A549 (cell line): ENCODE data around the gene SPSB1. TPM values are rescaled to one million over a fixed set of nuclear protein-coding genes. Genes with fewer than 3 reads are reported as not detected.

Source experiments
- ATAC-seq, 2 experiments: fragments of 200-7000 bp in 1 of 2; fragments of >200 bp in 1 of 2; cut with Nextera tagmentation in 1 of 2; cut with Tn5 transposase in 1 of 2; 3 replicates each; pipeline versions ENCODE4 v1.8.0 to v1.9.1; 2018 to 2020; ENCODE audit warnings: mild to moderate bottlenecking in 1 of 2, moderate library complexity in 1 of 2
- CTCF ChIA-PET: fragments of 300-600 bp; sonication (Branson Sonifier 250); formaldehyde crosslinking; extraction: SDS; loops from one replicate; lab custom pipeline; 2021; ENCODE audit warnings: antibody characterized with exemption, inconsistent platforms; lab: Yijun Ruan, JAX
- POLR2A ChIA-PET: fragments of 350-600 bp; formaldehyde crosslinking; extraction: SDS; loops from one replicate; lab custom pipeline; 2021; ENCODE audit warnings: antibody characterized with exemption, inconsistent platforms; lab: Yijun Ruan, JAX
- DNase-seq, 2 experiments: peaks; one replicate each; pipeline versions ENCODE4 v3.0.0 to v3.0.0-alpha.2; 2011 to 2016; ENCODE audit warnings: low read depth in 1 of 2, low spot score in 1 of 2
- FAIRE-seq: peaks from 2 replicates; lab custom pipeline; 2011; peaks lifted over from hg19 to GRCh38; lab: Jason Lieb, UNC
- H3K27ac ChIP-seq, 2 experiments: fragments of >200 bp; sonication (Bioruptor Twin); formaldehyde crosslinking; 3 replicates each; pipeline ENCODE4 v1.5.1; 2016 to 2017
- H3K4me1 ChIP-seq: fragments of >200 bp; sonication (Bioruptor Twin); formaldehyde crosslinking; 3 replicates; pipeline ENCODE4 v1.6.1; 2016
- H3K4me2 ChIP-seq: fragments of >200 bp; sonication (Bioruptor Twin); formaldehyde crosslinking; 3 replicates; pipeline ENCODE4 v1.6.1; 2016
- H3K4me3 ChIP-seq: fragments of >200 bp; sonication (Bioruptor Twin); formaldehyde crosslinking; 3 replicates; pipeline ENCODE4 v1.5.1; 2016
- H3K9me3 ChIP-seq: fragments of >200 bp; sonication (Bioruptor Twin); formaldehyde crosslinking; 3 replicates; pipeline ENCODE4 v1.6.1; 2016
- ATOH8 ChIP-seq: fragments of 250-450 bp; sonication (Bioruptor Pico); IDR thresholded peaks from 2 replicates; pipeline ENCODE4 v1.5.0; 2020; ENCODE audit warnings: low read depth, mild to moderate bottlenecking, moderate library complexity
- BHLHE40 ChIP-seq: IDR thresholded peaks from 2 replicates; pipeline ENCODE4 v1.6.1; 2012; ENCODE audit warnings: low read depth, low read length, inconsistent platforms
- CEBPB ChIP-seq, 2 experiments: fragments of >200 bp in 1 of 2; sonication (Bioruptor Twin) in 1 of 2; formaldehyde crosslinking in 1 of 2; IDR thresholded peaks; 2 replicates each; pipeline ENCODE4 v1.6.1; 2012 to 2016
- CTCF ChIP-seq: fragments of >200 bp; sonication (Bioruptor Twin); formaldehyde crosslinking; IDR thresholded peaks from 3 replicates; pipeline ENCODE4 v1.5.1; 2016
- EHF ChIP-seq: fragments of 250-450 bp; sonication (Bioruptor Pico); IDR thresholded peaks from 2 replicates; pipeline ENCODE4 v1.5.0; 2020; ENCODE audit warnings: mild to moderate bottlenecking
- EP300 ChIP-seq, 2 experiments: fragments of >200 bp; sonication (Bioruptor Twin); formaldehyde crosslinking; IDR thresholded peaks; 2 replicates in 1 of 2; 3 replicates in 1 of 2; pipeline ENCODE4 v1.6.1; 2016 to 2017
- FOSL2 ChIP-seq, 2 experiments: fragments of 450-650 bp in 1 of 2; fragments of >200 bp in 1 of 2; sonication (Bioruptor Twin) in 1 of 2; formaldehyde crosslinking; IDR thresholded peaks; 2 replicates each; pipeline versions ENCODE4 v1.5.0 to v1.6.1; 2016 to 2020; ENCODE audit warnings: mild to moderate bottlenecking in 1 of 2, moderate library complexity in 1 of 2
- FOXS1 ChIP-seq: fragments of 250-450 bp; sonication (Bioruptor Pico); IDR thresholded peaks from 2 replicates; pipeline ENCODE4 v1.5.0; 2020; ENCODE audit warnings: mild to moderate bottlenecking, moderate library complexity
- HOXA7 ChIP-seq: fragments of 250-450 bp; sonication (Bioruptor Pico); IDR thresholded peaks from 2 replicates; pipeline ENCODE4 v1.5.0; 2020; ENCODE audit warnings: mild to moderate bottlenecking, moderate library complexity
- HOXB13 ChIP-seq: fragments of 250-450 bp; sonication (Bioruptor Pico); IDR thresholded peaks from 2 replicates; pipeline ENCODE4 v1.5.0; 2020; ENCODE audit warnings: low read depth, mild to moderate bottlenecking, moderate library complexity
- HOXB5 ChIP-seq: fragments of 250-450 bp; sonication (Bioruptor Pico); IDR thresholded peaks from 2 replicates; pipeline ENCODE4 v1.5.0; 2020; ENCODE audit warnings: mild to moderate bottlenecking, moderate library complexity
- NPAS2 ChIP-seq: fragments of 250-450 bp; sonication (Bioruptor Pico); IDR thresholded peaks from 2 replicates; pipeline ENCODE4 v1.8.0; 2022; ENCODE audit warnings: mild to moderate bottlenecking, moderate library complexity, borderline replicate concordance
- PHF8 ChIP-seq: fragments of 200-600 bp; sonication (generic); IDR thresholded peaks from 2 replicates; pipeline ENCODE4 v1.6.1; 2016; ENCODE audit warnings: low read depth, mild to moderate bottlenecking, antibody characterized with exemption, moderate library complexity, borderline replicate concordance
- POLR2A ChIP-seq: IDR thresholded peaks from 2 replicates; pipeline ENCODE4 v1.6.1; 2012; ENCODE audit warnings: mild to moderate bottlenecking, low read length
- RCOR1 ChIP-seq: fragments of 150-350 bp; IDR thresholded peaks from 2 replicates; pipeline ENCODE4 v1.6.1; 2014; ENCODE audit warnings: antibody characterized with exemption, low read length, low read depth
- RFX5 ChIP-seq: fragments of 450-650 bp; IDR thresholded peaks from 2 replicates; pipeline ENCODE4 v1.7.1; 2014; ENCODE audit warnings: antibody characterized with exemption, mild to moderate bottlenecking, moderate library complexity
- RNF2 ChIP-seq: fragments of 200-600 bp; sonication (generic); IDR thresholded peaks from 2 replicates; pipeline ENCODE4 v1.6.1; 2016; ENCODE audit warnings: low read depth, mild to moderate bottlenecking, antibody characterized with exemption, moderate library complexity, borderline replicate concordance
- SREBF2 ChIP-seq: fragments of 450-650 bp; IDR thresholded peaks from 2 replicates; pipeline ENCODE4 v1.6.1; 2014; ENCODE audit warnings: mild to moderate bottlenecking, moderate library complexity
- ZNF302 ChIP-seq: fragments of 250-450 bp; sonication (Bioruptor Pico); IDR thresholded peaks from 2 replicates; pipeline ENCODE4 v1.9.0; 2021; ENCODE audit warnings: inconsistent platforms, mild to moderate bottlenecking, moderate library complexity
- WGBS: methylation state at CpG from one replicate; pipeline ENCODE4 v1.1.6; 2017; ENCODE audit errors: missing lambda C conversion rate; 5-methylcytosine and 5-hydroxymethylcytosine counted together
- polyA plus RNA-seq, 4 experiments: library from polyadenylated mRNA; depleted of rRNA in 3 of 4; stranded (reverse); fragments of >200 nt; fragmentation: RNase III in 1 of 4; extraction: RNeasy Plus Mini Kit Qiagen cat#74134 plus additional on column Dnase treatment in 1 of 4; gene quantifications; 2 replicates in 3 of 4; 3 replicates in 1 of 4; pipeline ENCODE4 v1.2.3, GENCODE V29; 2011 to 2017
- TF ChIP-seq, protein P1 (sequence below): IDR thresholded peaks from 2 replicates; pipeline ENCODE4 v1.6.1; 2012
- TF ChIP-seq, protein P2 (sequence below): fragments of 250-450 bp; sonication (Bioruptor Pico); IDR thresholded peaks from 2 replicates; pipeline ENCODE4 v1.5.0; 2021; ENCODE audit warnings: mild to moderate bottlenecking, moderate library complexity, borderline replicate concordance

SPSB1 gene
- polyA plus RNA-seq, 2 of the 4 experiments (the other 2 are of a cell fraction): 22.3 to 23.7 TPM

- H3K4me2 ChIP-seq: no peak overlapping the region
- peaks cover 2% of the 10 kb centered on the region; the same call in 1 of the 3 replicates for H3K9me3 ChIP-seq
- WGBS: 91% methylated on average over 8 of the region's 8 CpGs
- ChIA-PET CTCF (no interaction called here), POLR2A (no interaction called here)
- no peak for DNase-seq
- H3K27ac ChIP-seq: no peak overlapping the region
- peaks cover 22% of the 10 kb centered on the region; the same call in 2 of the 3 replicates for H3K4me1 ChIP-seq
- no peak for FAIRE-seq
- no peak overlapping the region for H3K4me3 ChIP-seq
- no peak for TF ChIP-seq ZNF302
- TF ChIP-seq EP300 (IDR thresholded peaks at IDR 0.05): no peak
- no peak for TF ChIP-seq FOXS1 (CRISPR knock-in tag)
- no peak for TF ChIP-seq CTCF
- TF ChIP-seq CEBPB (IDR thresholded peaks at IDR 0.05): no peak
- TF ChIP-seq RCOR1: no peak
- no peak for TF ChIP-seq HOXA7 (CRISPR knock-in tag)
- no peak for TF ChIP-seq FOSL2 (IDR thresholded peaks at IDR 0.05)
- TF ChIP-seq FOSL2 (CRISPR knock-in tag; IDR thresholded peaks at IDR 0.05): no peak
- TF ChIP-seq, protein P1, sequence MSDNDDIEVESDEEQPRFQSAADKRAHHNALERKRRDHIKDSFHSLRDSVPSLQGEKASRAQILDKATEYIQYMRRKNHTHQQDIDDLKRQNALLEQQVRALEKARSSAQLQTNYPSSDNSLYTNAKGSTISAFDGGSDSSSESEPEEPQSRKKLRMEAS: no peak
- TF ChIP-seq NPAS2: no peak
- no peak for TF ChIP-seq HOXB5 (CRISPR knock-in tag)
- no peak for TF ChIP-seq EHF (CRISPR knock-in tag)
- no peak for TF ChIP-seq HOXB13 (CRISPR knock-in tag)
- ATAC-seq: no peak
Observed at GRCh38 chr1:9346566-9346965, 53.9 kb downstream of the SPSB1 start.

- ChIA-PET POLR2A (no interaction called here), CTCF (interaction anchor here (0.6 kb wide), 1 partner anchor 146 kb away, joined by 3 read pairs; no protein-coding TSS in a partner anchor)
- no peak for FAIRE-seq
- WGBS: 73% methylated on average over 14 of the region's 14 CpGs
- Histone ChIP-seq H3K9me3 (peaks cover 2% of the 10 kb centered on the region; the same call in 1 of the 3 replicates), H3K4me3 (no peak overlapping the region), H3K4me1 (peaks cover 29% of the 10 kb centered on the region; the same call in 2 of the 3 replicates), H3K27ac (no peak overlapping the region), H3K4me2 (no peak overlapping the region)
- no peak for ATAC-seq
- TF ChIP-seq BHLHE40: no peak
- TF ChIP-seq POLR2A: no peak
- no peak for TF ChIP-seq SREBF2
- no peak for TF ChIP-seq RFX5
- TF ChIP-seq, protein P2, sequence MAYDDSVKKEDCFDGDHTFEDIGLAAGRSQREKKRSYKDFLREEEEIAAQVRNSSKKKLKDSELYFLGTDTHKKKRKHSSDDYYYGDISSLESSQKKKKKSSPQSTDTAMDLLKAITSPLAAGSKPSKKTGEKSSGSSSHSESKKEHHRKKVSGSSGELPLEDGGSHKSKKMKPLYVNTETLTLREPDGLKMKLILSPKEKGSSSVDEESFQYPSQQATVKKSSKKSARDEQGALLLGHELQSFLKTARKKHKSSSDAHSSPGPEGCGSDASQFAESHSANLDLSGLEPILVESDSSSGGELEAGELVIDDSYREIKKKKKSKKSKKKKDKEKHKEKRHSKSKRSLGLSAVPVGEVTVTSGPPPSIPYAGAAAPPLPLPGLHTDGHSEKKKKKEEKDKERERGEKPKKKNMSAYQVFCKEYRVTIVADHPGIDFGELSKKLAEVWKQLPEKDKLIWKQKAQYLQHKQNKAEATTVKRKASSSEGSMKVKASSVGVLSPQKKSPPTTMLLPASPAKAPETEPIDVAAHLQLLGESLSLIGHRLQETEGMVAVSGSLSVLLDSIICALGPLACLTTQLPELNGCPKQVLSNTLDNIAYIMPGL (CRISPR knock-in tag): no peak
- TF ChIP-seq ATOH8: no peak
- TF ChIP-seq HOXB13 (CRISPR knock-in tag): no peak
- no peak for TF ChIP-seq PHF8
- no peak for TF ChIP-seq RNF2
- TF ChIP-seq, all 56 proteins: peak for 0
- no peak for DNase-seq
Observed at GRCh38 chr1:9347095-9347850, 54.6 kb downstream of the SPSB1 start.
